Mucosa of stomach (tissue), 1 donor: Measurements from ENCODE around the gene FSHB.
"Not testable (repeated sequence)": the region's sequence is repeated elsewhere in the genome, so short reads cannot be mapped to it uniquely, and the experiment has no call there.

ENCODE experiments used
- H3K27me3 ChIP-seq: one replicate; pipeline ENCODE4 v1.7.0; 2013; ENCODE audit warnings: mild to moderate bottlenecking, low read length; ENCODE audit not compliant: control insufficient read depth, insufficient read depth
- H3K36me3 ChIP-seq: one replicate; pipeline ENCODE4 v1.7.0; 2013; ENCODE audit warnings: low read length; ENCODE audit not compliant: control insufficient read depth, insufficient read depth
- H3K4me1 ChIP-seq: one replicate; pipeline ENCODE4 v1.7.0; 2013; ENCODE audit warnings: mild to moderate bottlenecking, low read length; ENCODE audit not compliant: control insufficient read depth, insufficient read depth
- H3K4me3 ChIP-seq: one replicate; pipeline ENCODE4 v1.7.0; 2013; ENCODE audit warnings: low read length
- H3K9ac ChIP-seq: one replicate; pipeline ENCODE4 v1.7.0; 2013; ENCODE audit warnings: mild to moderate bottlenecking, low read length, moderate library complexity
- H3K9me3 ChIP-seq: one replicate; pipeline ENCODE4 v1.7.0; 2013; ENCODE audit warnings: mild to moderate bottlenecking, low read length, moderate library complexity; ENCODE audit not compliant: control insufficient read depth
- donor health status: Pancreatic carcinoma.

The FSHB gene

GRCh38 chr11:30230714-30231113, at the start of gene FSHB:
TSS of gene FSHB (plus strand) at chr11:30231014. CDS start at chr11:30231903, 889 bp downstream.
- Histone ChIP-seq H3K4me1 (no peaks in the 10 kb centered on the region), H3K27me3 (no peaks in the 10 kb centered on the region), H3K9ac (no peak within 1 kb of the TSS), H3K36me3 (no peaks in the 10 kb centered on the region), H3K9me3 (no peaks in the 10 kb centered on the region), H3K4me3 (no peak within 1 kb of the TSS)

GRCh38 chr11:30186748-30187147, 44.1 kb upstream of the FSHB start:
- H3K4me1 ChIP-seq, result no peaks in the 10 kb centered on the region
- H3K27me3 ChIP-seq, result no peaks in the 10 kb centered on the region
- no peaks in the 10 kb centered on the region for H3K36me3 ChIP-seq
- H3K9ac ChIP-seq, result no peak overlapping the region
- H3K9me3 ChIP-seq, result no peaks in the 10 kb centered on the region
- no peak overlapping the region for H3K4me3 ChIP-seq

GRCh38 chr11:30192620-30193019, 38.2 kb upstream of the FSHB start:
- H3K36me3 ChIP-seq, result no peaks in the 10 kb centered on the region
- no peaks in the 10 kb centered on the region for H3K27me3 ChIP-seq
- no peak overlapping the region for H3K4me3 ChIP-seq
- no peaks in the 10 kb centered on the region for H3K4me1 ChIP-seq
- no peak overlapping the region for H3K9ac ChIP-seq
- no peaks in the 10 kb centered on the region for H3K9me3 ChIP-seq

- Histone ChIP-seq H3K36me3 (no peaks in the 10 kb centered on the region), H3K4me1 (no peaks in the 10 kb centered on the region), H3K9me3 (no peaks in the 10 kb centered on the region), H3K9ac (no peak overlapping the region), H3K4me3 (no peak overlapping the region), H3K27me3 (no peaks in the 10 kb centered on the region)
These were observed 34.2 kb upstream of the FSHB start for GRCh38 chr11:30196400-30197206.

GRCh38 chr11:30197869-30198268, 32.9 kb upstream of the FSHB start:
- Histone ChIP-seq H3K27me3 (no peaks in the 10 kb centered on the region), H3K4me3 (no peak overlapping the region), H3K4me1 (no peaks in the 10 kb centered on the region), H3K9me3 (no peaks in the 10 kb centered on the region), H3K9ac (no peak overlapping the region), H3K36me3 (no peaks in the 10 kb centered on the region)

GRCh38 chr11:30202989-30203388, 27.8 kb upstream of the FSHB start:
- H3K9ac ChIP-seq, H3K36me3 ChIP-seq, H3K4me3 ChIP-seq, H3K4me1 ChIP-seq, H3K27me3 ChIP-seq, H3K9me3 ChIP-seq: not testable (repeated sequence)

- no peaks in the 10 kb centered on the region for H3K27me3 ChIP-seq
These were observed 27.0 kb upstream of the FSHB start for GRCh38 chr11:30203850-30204249.

GRCh38 chr11:30206249-30206996, 24.4 kb upstream of the FSHB start:
- Histone ChIP-seq H3K4me3 (no peak overlapping the region), H3K9me3 (no peaks in the 10 kb centered on the region), H3K36me3 (no peaks in the 10 kb centered on the region), H3K27me3 (no peaks in the 10 kb centered on the region), H3K9ac (no peak overlapping the region), H3K4me1 (peaks cover 4% of the 10 kb centered on the region)

More at GRCh38 chr11:30203850-30204249, 27.0 kb upstream of the FSHB start:
- Histone ChIP-seq H3K4me3 (no peak overlapping the region), H3K4me1 (peaks cover 4% of the 10 kb centered on the region), H3K9ac (no peak overlapping the region), H3K36me3 (no peaks in the 10 kb centered on the region), H3K9me3 (no peaks in the 10 kb centered on the region)

GRCh38 chr11:30210357-30210756, 20.5 kb upstream of the FSHB start:
- H3K27me3 ChIP-seq, result no peaks in the 10 kb centered on the region
- no peaks in the 10 kb centered on the region for H3K4me1 ChIP-seq
- H3K9ac ChIP-seq, result no peak overlapping the region
- no peak overlapping the region for H3K4me3 ChIP-seq
- H3K36me3 ChIP-seq, result no peaks in the 10 kb centered on the region
- H3K9me3 ChIP-seq, result no peaks in the 10 kb centered on the region

- H3K4me1 ChIP-seq, result no peaks in the 10 kb centered on the region
These were observed 14.3 kb upstream of the FSHB start for GRCh38 chr11:30216534-30216933.

GRCh38 chr11:30218278-30218677, 12.5 kb upstream of the FSHB start:
- H3K4me1 ChIP-seq, result no peaks in the 10 kb centered on the region
- no peaks in the 10 kb centered on the region for H3K9me3 ChIP-seq
- no peaks in the 10 kb centered on the region for H3K36me3 ChIP-seq
- H3K27me3 ChIP-seq, result no peaks in the 10 kb centered on the region
- H3K9ac ChIP-seq, result no peak overlapping the region
- H3K4me3 ChIP-seq, result no peak overlapping the region

More at GRCh38 chr11:30216534-30216933, 14.3 kb upstream of the FSHB start:
- Histone ChIP-seq H3K9ac (no peak overlapping the region), H3K36me3 (no peaks in the 10 kb centered on the region), H3K9me3 (no peaks in the 10 kb centered on the region), H3K27me3 (no peaks in the 10 kb centered on the region), H3K4me3 (no peak overlapping the region)

GRCh38 chr11:30225642-30226041, 5.2 kb upstream of the FSHB start:
- Histone ChIP-seq H3K27me3 (no peaks in the 10 kb centered on the region), H3K36me3 (no peaks in the 10 kb centered on the region), H3K9ac (no peak overlapping the region), H3K4me3 (no peak overlapping the region), H3K9me3 (no peaks in the 10 kb centered on the region), H3K4me1 (no peaks in the 10 kb centered on the region)
